Esophagus squamous epithelium (tissue), 5 donors: ENCODE measurements around the gene VSIG10. TPM values are rescaled to one million over a fixed set of nuclear protein-coding genes. Genes with fewer than 3 reads are reported as not detected.

Source experiments
- DNase-seq: peaks from one replicate; lab custom pipeline; 2025; lab: John Stamatoyannopoulos, UW
- H3K27ac ChIP-seq, 4 donors: fragments of 200-600 bp; sonication (generic); one replicate each; pipeline ENCODE4 v1.5.1; 2016 to 2019; ENCODE audit warnings: mild to moderate bottlenecking in 1 of 4
- H3K27me3 ChIP-seq, 4 donors: fragments of 200-600 bp; sonication (generic); 1 replicate in 3 of 4; 2 replicates in 1 of 4; pipeline versions ENCODE4 v1.5.1 to v1.6.0; 2017 to 2021; ENCODE audit warnings: antibody characterized with exemption in 1 of 4
- H3K36me3 ChIP-seq, 3 donors: fragments of 200-600 bp; sonication (generic); one replicate each; pipeline ENCODE4 v1.5.1; 2016 to 2019
- H3K4me1 ChIP-seq, 3 donors: fragments of 200-600 bp; sonication (generic); one replicate each; pipeline ENCODE4 v1.5.1; 2017 to 2019
- H3K4me3 ChIP-seq, 4 donors: fragments of 200-600 bp; sonication (generic); 1 replicate in 3 of 4; 2 replicates in 1 of 4; pipeline ENCODE4 v1.5.1; 2016 to 2019; ENCODE audit warnings: mild to moderate bottlenecking in 2 of 4, moderate library complexity in 1 of 4
- H3K9me3 ChIP-seq, 3 donors: fragments of 200-600 bp; sonication (generic); one replicate each; pipeline ENCODE4 v1.5.1; 2016 to 2019
- POLR2A ChIP-seq, 4 donors: fragments of 450-650 bp; IDR thresholded peaks; one replicate each; pipeline ENCODE4 v1.6.1; 2017; ENCODE audit warnings: antibody characterized with exemption in 4 of 4, mild to moderate bottlenecking in 4 of 4, moderate library complexity in 3 of 4
- WGBS, 2 donors: methylation state at CpG; one replicate each; pipeline ENCODE4 v1.1.5; 2018; 5-methylcytosine and 5-hydroxymethylcytosine counted together
- intact Hi-C: fragments of 100-400 bp; cut with DNase I; formaldehyde crosslinking; loops from one replicate; pipeline ENCODE4 v1.15.0; 2022
- total RNA-seq, 4 donors: library from RNA; depleted of rRNA; stranded (reverse); fragments of >200 nt; gene quantifications; one replicate each; pipeline ENCODE4 v1.1.0, GENCODE V29; 2016
- TF ChIP-seq, protein P1 (sequence below), 6 experiments: fragments of 450-650 bp in 4 of 6; fragments of 200-600 bp in 2 of 6; sonication (generic) in 2 of 6; IDR thresholded peaks; one replicate each; pipeline ENCODE4 v1.5.1; 2016 to 2019; ENCODE audit warnings: antibody characterized with exemption in 6 of 6, mild to moderate bottlenecking in 4 of 6, moderate library complexity in 4 of 6
- donor health status: DM: yes; HTN: yes; CAD: no.

VSIG10 gene
- total RNA-seq, 4 donors from 2014 or later: 11.9 to 47.1 (median 25.8) TPM

DNA sequence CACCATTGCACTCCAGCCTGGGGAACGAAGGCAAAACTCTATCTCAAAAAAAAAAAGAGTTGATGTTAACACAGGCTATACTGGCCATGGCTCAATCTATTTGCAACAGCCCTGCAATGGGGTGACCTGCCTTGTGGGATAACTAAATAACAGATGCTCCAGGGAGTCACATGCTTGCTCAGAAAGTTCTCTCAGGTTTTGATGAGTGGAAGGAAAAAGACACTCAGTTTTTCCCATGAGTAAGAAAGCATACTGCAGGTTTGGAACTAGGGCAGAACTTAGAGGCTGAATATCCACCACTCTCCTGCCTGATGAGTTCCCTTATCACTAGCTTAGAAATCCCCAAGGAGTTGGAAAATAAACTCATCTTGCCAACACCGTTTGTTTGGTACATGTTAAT is 59.7 kb downstream of the VSIG10 start:
- no peak for TF ChIP-seq POLR2A (IDR thresholded peaks at IDR 0.05)
- TF ChIP-seq, protein P1, sequence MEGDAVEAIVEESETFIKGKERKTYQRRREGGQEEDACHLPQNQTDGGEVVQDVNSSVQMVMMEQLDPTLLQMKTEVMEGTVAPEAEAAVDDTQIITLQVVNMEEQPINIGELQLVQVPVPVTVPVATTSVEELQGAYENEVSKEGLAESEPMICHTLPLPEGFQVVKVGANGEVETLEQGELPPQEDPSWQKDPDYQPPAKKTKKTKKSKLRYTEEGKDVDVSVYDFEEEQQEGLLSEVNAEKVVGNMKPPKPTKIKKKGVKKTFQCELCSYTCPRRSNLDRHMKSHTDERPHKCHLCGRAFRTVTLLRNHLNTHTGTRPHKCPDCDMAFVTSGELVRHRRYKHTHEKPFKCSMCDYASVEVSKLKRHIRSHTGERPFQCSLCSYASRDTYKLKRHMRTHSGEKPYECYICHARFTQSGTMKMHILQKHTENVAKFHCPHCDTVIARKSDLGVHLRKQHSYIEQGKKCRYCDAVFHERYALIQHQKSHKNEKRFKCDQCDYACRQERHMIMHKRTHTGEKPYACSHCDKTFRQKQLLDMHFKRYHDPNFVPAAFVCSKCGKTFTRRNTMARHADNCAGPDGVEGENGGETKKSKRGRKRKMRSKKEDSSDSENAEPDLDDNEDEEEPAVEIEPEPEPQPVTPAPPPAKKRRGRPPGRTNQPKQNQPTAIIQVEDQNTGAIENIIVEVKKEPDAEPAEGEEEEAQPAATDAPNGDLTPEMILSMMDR (IDR thresholded peaks at IDR 0.05): no peak
- DNase-seq: no peak
- Histone ChIP-seq H3K27me3 (no peaks in the 10 kb centered on the region), H3K9me3 (no peaks in the 10 kb centered on the region), H3K4me1 (no peaks in the 10 kb centered on the region), H3K27ac (no peak overlapping the region), H3K4me3 (no peak overlapping the region), H3K36me3 (peaks cover 20 to 97% (median 36%) of the 10 kb centered on the region in 3 donors)
- 67 to 81% methylated on average over 1 to 2 of the region's 2 CpGs for WGBS, 2 donors
- intact Hi-C loops: no loop called here

- intact Hi-C loops: no loop called here
- TF ChIP-seq, protein P1 (IDR thresholded peaks at IDR 0.05): no peak
- TF ChIP-seq POLR2A (IDR thresholded peaks at IDR 0.05): no peak
- no peak overlapping the region for H3K27ac ChIP-seq
Measured at GRCh38 chr12:118042091-118042490, 61.7 kb downstream of the VSIG10 start.

DNA sequence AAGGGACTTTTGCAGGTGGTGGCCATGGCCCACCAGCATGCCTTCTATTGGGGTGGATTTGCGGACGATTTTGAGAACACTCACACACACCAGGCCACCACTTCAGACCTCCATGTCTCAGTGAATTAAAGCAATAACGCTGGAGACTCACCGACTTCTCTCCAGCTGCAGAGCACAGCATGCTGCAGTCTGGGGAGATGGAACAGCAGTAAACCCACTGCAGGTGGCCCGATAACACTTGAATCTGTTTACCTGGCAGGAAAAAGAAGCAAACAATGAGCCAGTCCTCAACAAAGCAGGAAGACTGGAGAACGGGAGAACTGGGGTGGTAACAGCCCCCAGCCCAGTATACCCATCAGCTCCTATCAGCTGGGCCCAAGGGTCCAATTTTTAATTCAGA is 65.7 kb downstream of the VSIG10 start:
- DNase-seq: no peak
- no peaks in the 10 kb centered on the region for H3K27me3 ChIP-seq
- intact Hi-C loops: loop anchor here (10.0 kb wide), 1 partner anchor 163 kb away; no protein-coding TSS in a partner anchor
- no peak overlapping the region for H3K27ac ChIP-seq
- peaks cover 0 to 8% (median 0%) of the 10 kb centered on the region in 3 donors for H3K4me1 ChIP-seq
- H3K36me3 ChIP-seq: peaks cover 43 to 100% (median 71%) of the 10 kb centered on the region in 3 donors
- WGBS, 2 donors: 81 to 91% methylated on average over 2 to 4 of the region's 6 CpGs
- H3K9me3 ChIP-seq: no peaks in the 10 kb centered on the region
- no peak overlapping the region for H3K4me3 ChIP-seq
- no peak for TF ChIP-seq POLR2A (IDR thresholded peaks at IDR 0.05)
- TF ChIP-seq, protein P1 (IDR thresholded peaks at IDR 0.05): no peak

More at GRCh38 chr12:118042091-118042490, 61.7 kb downstream of the VSIG10 start:
- no peaks in the 10 kb centered on the region for H3K27me3 ChIP-seq
- WGBS, 2 donors: 68 to 89% methylated on average over 4 of the region's 4 CpGs
- DNase-seq: no peak
- H3K9me3 ChIP-seq: no peaks in the 10 kb centered on the region
- peaks cover 20 to 100% (median 47%) of the 10 kb centered on the region in 3 donors for H3K36me3 ChIP-seq
- no peak overlapping the region for H3K4me3 ChIP-seq
- H3K4me1 ChIP-seq: no peaks in the 10 kb centered on the region

DNA sequence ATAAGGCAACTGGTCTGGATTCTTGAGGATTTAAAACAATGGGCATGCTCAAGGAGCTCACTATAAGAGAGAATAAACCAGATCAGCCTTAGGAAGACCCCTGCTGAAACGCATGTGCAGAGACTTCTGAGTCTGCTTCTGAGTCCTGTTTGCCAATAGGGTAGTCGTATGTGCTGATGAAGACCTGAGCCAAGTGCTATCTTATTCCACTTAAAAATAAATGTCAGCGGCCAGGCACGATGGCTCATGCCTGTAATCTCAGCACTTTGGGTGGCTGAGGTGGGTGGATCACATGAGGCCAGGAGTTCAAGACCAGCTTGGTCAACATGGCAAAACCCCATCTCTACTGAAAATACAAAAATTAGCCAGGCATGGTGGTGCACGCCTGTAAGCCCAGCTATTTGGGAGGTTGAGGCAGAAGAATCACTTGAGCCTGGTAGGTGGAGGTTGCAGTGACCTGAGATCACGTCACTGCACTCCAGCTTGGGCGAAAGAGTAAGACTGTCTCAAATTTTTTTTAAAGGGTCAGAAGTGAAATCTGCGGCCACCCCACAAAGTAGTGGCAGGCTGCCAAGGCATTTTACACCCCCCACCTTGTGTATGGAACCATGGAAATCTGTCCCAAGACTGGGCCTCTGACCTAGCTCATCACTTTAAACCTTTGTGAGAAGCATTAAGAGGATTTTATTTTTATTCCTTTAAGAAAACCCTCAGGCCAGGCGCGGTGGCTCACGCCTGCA is 67.0 kb downstream of the VSIG10 start:
- TF ChIP-seq POLR2A (IDR thresholded peaks at IDR 0.05): no peak
- TF ChIP-seq, protein P1 (IDR thresholded peaks at IDR 0.05): no peak
- H3K9me3 ChIP-seq: no peaks in the 10 kb centered on the region
- H3K36me3 ChIP-seq: peaks cover 36 to 100% (median 67%) of the 10 kb centered on the region in 3 donors
- no peak overlapping the region for H3K27ac ChIP-seq
- intact Hi-C loops: loop anchor here (10.0 kb wide), 1 partner anchor 162 kb away; no protein-coding TSS in a partner anchor
- peaks cover 0 to 8% (median 0%) of the 10 kb centered on the region in 3 donors for H3K4me1 ChIP-seq
- 90 to 95% methylated on average over 8 of the region's 11 CpGs for WGBS, 2 donors
- H3K4me3 ChIP-seq: no peak overlapping the region
- H3K27me3 ChIP-seq: no peaks in the 10 kb centered on the region
- no peak for DNase-seq
